ENCODE measurements around the gene RFC4.

- no peak for TF ChIP-seq CTCF (conservative IDR thresholded peaks at IDR 0.05; ENCODE audit: low read depth, low read length)
- no peak for TF ChIP-seq EZH2 (IDR thresholded peaks at IDR 0.05; ENCODE audit: borderline replicate concordance, low read depth, low read length, poor library complexity, severe bottlenecking)
Measured at GRCh38 chr3:186800285-186800684, 6.0 kb downstream of the RFC4 start.
